Activated CD4-positive, alpha-beta T cell treated with anti-CD3 and anti-CD28 coated beads, Interleukin-10, Interleukin-2, amounts not matched to agents 100 ng/mL and 50 ng/mL, durations not matched to agents 16 hours and 8 hours (primary cell): Measurements from ENCODE around the gene PSORS1C1.
A peak's percentile ranks its signal among the peaks of the same experiment; 100 is the strongest.
"Not testable (repeated sequence)": the region's sequence is repeated elsewhere in the genome, so short reads cannot be mapped to it uniquely, and the experiment has no call there.

Experiments
- DNase-seq: peaks from one replicate; pipeline ENCODE4 v3.0.0-alpha.2; 2020

The PSORS1C1 gene

GRCh38 chr6:31180500-31180899, 65.9 kb downstream of the PSORS1C1 start:
- peak; percentile 84 for DNase-seq

- not testable (repeated sequence) for DNase-seq
Measured at GRCh38 chr6:31183287-31183686, 68.7 kb downstream of the PSORS1C1 start.

- not testable (repeated sequence) for DNase-seq
Measured at GRCh38 chr6:31183859-31184258, 69.3 kb downstream of the PSORS1C1 start.

- DNase-seq: peak; percentile 67
Measured at GRCh38 chr6:31185695-31186051, 71.1 kb downstream of the PSORS1C1 start.

GRCh38 chr6:31186052-31186734, 71.6 kb downstream of the PSORS1C1 start:
- no peak for DNase-seq

- DNase-seq: no peak
Measured at GRCh38 chr6:31187780-31188194, 73.2 kb downstream of the PSORS1C1 start.

- not testable (repeated sequence) for DNase-seq
Measured at GRCh38 chr6:31189223-31189622, 74.6 kb downstream of the PSORS1C1 start.
